IMR-90 (cell line): ENCODE results near the gene LGI2. TPM values are rescaled to one million over a fixed set of nuclear protein-coding genes. Genes with fewer than 3 reads are reported as not detected.

Experiments
- ATAC-seq: fragments of 200-7000 bp; cut with Tn5 transposase; 2 replicates; pipeline ENCODE4 v1.9.1; 2020; ENCODE audit warnings: low read depth, mild to moderate bottlenecking, moderate library complexity
- BruUV-seq: library from RNA; stranded (reverse); fragments of 400-500 nt; replicated peaks from 2 replicates; lab custom pipeline; 2021; lab: Mats Ljungman, UMichigan
- CTCF ChIA-PET: fragments of 300-600 bp; formaldehyde crosslinking; extraction: SDS; loops from one replicate; lab custom pipeline; 2021; ENCODE audit warnings: antibody characterized with exemption; lab: Yijun Ruan, JAX
- POLR2A ChIA-PET: fragments of 300-600 bp; sonication (Branson Sonifier 250); formaldehyde crosslinking; loops from one replicate; lab custom pipeline; 2022; ENCODE audit warnings: antibody characterized with exemption; ENCODE audit not compliant: unreplicated experiment; lab: Charles Lee
- DNase-seq: peaks from one replicate; pipeline ENCODE4 v3.0.0; 2013
- H2AFZ ChIP-seq: replicated peaks from 2 replicates; pipeline ENCODE3; 2013; ENCODE audit warnings: low read length, mild to moderate bottlenecking; ENCODE audit not compliant: poor library complexity
- H2AK5ac ChIP-seq: 2 replicates; pipeline ENCODE4 v1.6.1; 2013; ENCODE audit warnings: low read depth, low read length, inconsistent platforms
- H2AK9ac ChIP-seq: replicated peaks from 2 replicates; pipeline ENCODE3; 2013; ENCODE audit warnings: mild to moderate bottlenecking, low read depth, low read length, moderate library complexity; ENCODE audit not compliant: poor library complexity
- H2BK120ac ChIP-seq: 2 replicates; pipeline ENCODE4 v1.6.1; 2013; ENCODE audit warnings: low read depth, low read length, inconsistent platforms
- H2BK15ac ChIP-seq: 3 replicates; pipeline ENCODE4 v1.6.1; 2013; ENCODE audit warnings: low read depth, low read length, inconsistent platforms
- H2BK20ac ChIP-seq: 2 replicates; pipeline ENCODE4 v1.6.1; 2013; ENCODE audit warnings: low read depth, mild to moderate bottlenecking, inconsistent platforms, low read length, moderate library complexity
- H2BK5ac ChIP-seq: 2 replicates; pipeline ENCODE4 v1.6.1; 2013; ENCODE audit warnings: mild to moderate bottlenecking, low read depth, low read length, inconsistent platforms; ENCODE audit not compliant: poor library complexity, severe bottlenecking
- H3K14ac ChIP-seq: replicated peaks from 2 replicates; pipeline ENCODE4 v1.6.1; 2013; ENCODE audit warnings: low read depth, low read length, inconsistent platforms
- H3K18ac ChIP-seq: 2 replicates; pipeline ENCODE4 v1.6.1; 2013; ENCODE audit warnings: low read depth, low read length, control low read depth
- H3K23ac ChIP-seq: 2 replicates; pipeline ENCODE4 v1.6.1; 2013; ENCODE audit warnings: low read depth, low read length, inconsistent platforms
- H3K27ac ChIP-seq: 2 replicates; pipeline ENCODE4 v1.5.1; 2013; ENCODE audit warnings: mild to moderate bottlenecking, control low read depth, low read length; ENCODE audit not compliant: insufficient read depth
- H3K27me3 ChIP-seq: 2 replicates; pipeline ENCODE4 v1.6.1; 2013; ENCODE audit warnings: low read length; ENCODE audit not compliant: control insufficient read depth, insufficient read depth
- H3K36me3 ChIP-seq: 2 replicates; pipeline ENCODE4 v1.6.1; 2013; ENCODE audit warnings: low read length, mixed read lengths; ENCODE audit not compliant: control insufficient read depth, insufficient read depth
- H3K4ac ChIP-seq: 2 replicates; pipeline ENCODE4 v1.6.1; 2013; ENCODE audit warnings: low read depth, low read length, inconsistent platforms
- H3K4me1 ChIP-seq: 2 replicates; pipeline ENCODE4 v1.6.1; 2013; ENCODE audit warnings: low read length, mixed read lengths; ENCODE audit not compliant: control insufficient read depth, insufficient read depth
- H3K4me2 ChIP-seq: 2 replicates; pipeline ENCODE4 v1.6.1; 2013; ENCODE audit warnings: low read depth, mild to moderate bottlenecking, control low read depth, low read length, moderate library complexity
- H3K4me3 ChIP-seq: 2 replicates; pipeline ENCODE4 v1.5.1; 2013; ENCODE audit warnings: low read depth, mild to moderate bottlenecking, control low read depth, low read length, moderate library complexity; ENCODE audit not compliant: insufficient read depth
- H3K56ac ChIP-seq: 2 replicates; pipeline ENCODE4 v1.6.1; 2013; ENCODE audit warnings: low read length, inconsistent platforms; ENCODE audit not compliant: insufficient read depth; ENCODE audit errors: extremely low read depth
- H3K79me1 ChIP-seq, 2 experiments: 2 replicates each; pipeline ENCODE4 v1.6.1; 2013; ENCODE audit warnings: low read length in 2 of 2, inconsistent platforms in 1 of 2, low read depth in 1 of 2
- H3K9ac ChIP-seq: 2 replicates; pipeline ENCODE4 v1.6.1; 2013; ENCODE audit warnings: low read depth, low read length, control low read depth
- H3K9me1 ChIP-seq: 2 replicates; pipeline ENCODE4 v1.6.1; 2013; ENCODE audit warnings: low read length, inconsistent platforms; ENCODE audit not compliant: insufficient read depth
- H3K9me3 ChIP-seq: 2 replicates; pipeline ENCODE4 v1.6.1; 2013; ENCODE audit warnings: low read length; ENCODE audit not compliant: control insufficient read depth, insufficient read depth
- H4K20me1 ChIP-seq: 2 replicates; pipeline ENCODE4 v1.6.1; 2013; ENCODE audit warnings: low read length, inconsistent platforms; ENCODE audit not compliant: insufficient read depth
- H4K5ac ChIP-seq: 2 replicates; pipeline ENCODE4 v1.6.1; 2013; ENCODE audit warnings: mild to moderate bottlenecking, low read depth, low read length, control low read depth
- H4K8ac ChIP-seq, 2 experiments: 2 replicates each; pipeline ENCODE4 v1.6.1; 2013; ENCODE audit warnings: low read depth in 2 of 2, low read length in 2 of 2, control low read depth in 1 of 2, inconsistent platforms in 1 of 2
- H4K91ac ChIP-seq: 2 replicates; pipeline ENCODE4 v1.6.1; 2013; ENCODE audit warnings: low read depth, low read length, inconsistent platforms; ENCODE audit not compliant: insufficient read depth
- SMC3 ChIP-seq: fragments of 150-350 bp; IDR thresholded peaks from 2 replicates; pipeline ENCODE4 v1.6.1; 2016; ENCODE audit warnings: low read depth, mild to moderate bottlenecking, antibody characterized with exemption, low read length, moderate library complexity
- WGBS, 2 experiments: methylation state at CpG; one replicate each; pipeline versions ENCODE4 v1.1.5 to v1.1.7; 2013; ENCODE audit warnings: missing lambda C conversion rate in 2 of 2; ENCODE audit not compliant: insufficient read length in 1 of 2; ENCODE audit errors: extremely low coverage in 2 of 2; 5-methylcytosine and 5-hydroxymethylcytosine counted together
- dilution Hi-C: fragments of 300-500 bp; cut with HindIII; formaldehyde crosslinking; loops from one replicate; pipeline ENCODE4 v1.14.3; 2018; ENCODE audit warnings: low sequenced_read_pairs; ENCODE audit not compliant: unreplicated experiment
- in situ Hi-C: fragments of 300-500 bp; cut with MboI; formaldehyde crosslinking; loops from 3 replicates; pipeline ENCODE4 v1.14.3; 2019; ENCODE audit warnings: low sequenced_read_pairs, inconsistent platforms, mixed read lengths
- intact Hi-C: fragments of 100-400 bp; cut with micrococcal nuclease; formaldehyde crosslinking; loops from 2 replicates; pipeline ENCODE4 v1.10.0; 2022
- polyA plus RNA-seq, 3 experiments: library from polyadenylated mRNA; depleted of rRNA; stranded (reverse); fragments of >200 nt; gene quantifications; 2 replicates each; pipeline ENCODE4 v1.2.3, GENCODE V29; 2012; ENCODE audit warnings: low replicate concordance in 1 of 3
- total RNA-seq: library from RNA; depleted of rRNA; stranded (reverse); fragments of >200 nt; gene quantifications from 2 replicates; pipeline ENCODE4 v1.2.3, GENCODE V29; 2012

LGI2 gene
- total and polyA plus RNA-seq, 2 of the 4 experiments (the other 2 are of a cell fraction): not detected

DNA sequence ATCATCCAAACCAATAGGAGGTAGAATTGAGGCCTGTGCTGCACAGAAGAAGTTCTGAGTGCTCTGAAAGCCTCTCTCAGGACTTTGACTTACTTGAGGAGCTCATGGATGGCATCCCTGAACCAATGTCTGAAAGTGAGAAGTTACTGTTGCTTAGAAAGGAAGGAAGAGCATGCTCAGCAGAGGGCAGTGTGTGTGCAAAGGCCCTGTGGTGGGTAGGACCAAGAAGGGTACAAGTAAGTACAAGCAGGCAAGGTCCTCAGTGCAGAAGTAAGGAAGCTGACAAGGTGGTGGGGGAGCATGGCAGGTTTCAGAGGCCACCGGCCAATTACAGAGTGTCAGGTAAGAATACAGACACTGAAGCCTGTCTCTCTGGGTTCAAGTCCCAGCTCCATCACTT, 31.4 kb upstream of the LGI2 start:
- H3K4ac ChIP-seq: no peak overlapping the region
- ChIA-PET POLR2A (no interaction called here), CTCF (no interaction called here)
- dilution Hi-C loops (no loop called here), in situ Hi-C loops (no loop called here), intact Hi-C loops (no loop called here)
- no peak overlapping the region for H4K8ac ChIP-seq
- no peaks in the 10 kb centered on the region for H4K20me1 ChIP-seq
- no peak overlapping the region for H2AK5ac ChIP-seq
- no peak overlapping the region for H3K27ac ChIP-seq
- BruUV-seq: no TSS peak
- H3K4me3 ChIP-seq: no peak overlapping the region
- no peak overlapping the region for H3K9ac ChIP-seq
- H3K79me1 ChIP-seq: no peaks in the 10 kb centered on the region
- H2BK5ac ChIP-seq: no peak overlapping the region
- H3K27me3 ChIP-seq: peaks cover 11% of the 10 kb centered on the region
- no peak for TF ChIP-seq SMC3
- H3K9me1 ChIP-seq: no peaks in the 10 kb centered on the region
- H3K36me3 ChIP-seq: no peaks in the 10 kb centered on the region
- H2BK120ac ChIP-seq: no peak overlapping the region
- H2AFZ ChIP-seq: no peak overlapping the region
- no peak overlapping the region for H2BK20ac ChIP-seq
- H2AK9ac ChIP-seq: no peak overlapping the region
- H4K91ac ChIP-seq: no peak overlapping the region
- no peak overlapping the region for H2BK15ac ChIP-seq
- H4K5ac ChIP-seq: no peak overlapping the region
- no peaks in the 10 kb centered on the region for H3K4me1 ChIP-seq
- WGBS, 2 experiments: 100% methylated on average over 1 of the region's 1 CpG; no CpG with 5 or more reads in 1 of the 2 experiments
- no peak overlapping the region for H3K4me2 ChIP-seq
- H3K9me3 ChIP-seq: no peaks in the 10 kb centered on the region
- no peak overlapping the region for H3K56ac ChIP-seq
- no peak overlapping the region for H3K23ac ChIP-seq
- no peak overlapping the region for H3K14ac ChIP-seq
- no peak for DNase-seq
- no peak for ATAC-seq
- no peak overlapping the region for H3K18ac ChIP-seq
